ENCODE results near the gene RERE.
A peak's percentile ranks its signal among the peaks of the same experiment; 100 is the strongest.

RERE gene

GRCh38 chr1:8430476-8430875 lies 387.0 kb downstream of the RERE start:
- H3K4me3 ChIP-seq (ENCODE audit: low read depth in 1 of 2, low read length in 2 of 2): no peak overlapping the region
- H3K9ac ChIP-seq (ENCODE audit: low read depth, low read length): no peak overlapping the region
- H3K9me3 ChIP-seq (ENCODE audit: insufficient read depth, low read length, severe bottlenecking): no peaks in the 10 kb centered on the region
- 0 out of 2 replicates have a peak overlapping the region, but pooled peaks have one; percentile 31 for H3K4me2 ChIP-seq (ENCODE audit: insufficient read depth, low read length)
- peaks cover 46% of the 10 kb centered on the region for H3K4me1 ChIP-seq (ENCODE audit: insufficient read depth, low read length)
- peak overlapping the region; percentile 13 for H3K27ac ChIP-seq (ENCODE audit: low read length)
- H4K20me1 ChIP-seq (ENCODE audit: insufficient read depth, low read length): peaks cover 28% of the 10 kb centered on the region
- no peaks in the 10 kb centered on the region for H3K36me3 ChIP-seq (ENCODE audit: insufficient read depth, low read length)
- TF ChIP-seq EZH2 (IDR thresholded peaks at IDR 0.05; ENCODE audit: borderline replicate concordance, low read depth, low read length, severe bottlenecking) (no peak), CTCF (IDR thresholded peaks at IDR 0.05; ENCODE audit: borderline replicate concordance, extremely low read depth, low read length, poor library complexity, severe bottlenecking) (no peak)
- DNase-seq (no peak), ATAC-seq (ENCODE audit: insufficient read depth, low read depth) (peak; percentile 22; the same call in 1 of the 3 replicates)
- no peaks in the 10 kb centered on the region for H3K79me2 ChIP-seq (ENCODE audit: insufficient read depth, low read length)
- no peak overlapping the region for H2AFZ ChIP-seq (ENCODE audit: low read depth, low read length)
- no peaks in the 10 kb centered on the region for H3K27me3 ChIP-seq (ENCODE audit: insufficient read depth, low read length, poor library complexity)

DNA sequence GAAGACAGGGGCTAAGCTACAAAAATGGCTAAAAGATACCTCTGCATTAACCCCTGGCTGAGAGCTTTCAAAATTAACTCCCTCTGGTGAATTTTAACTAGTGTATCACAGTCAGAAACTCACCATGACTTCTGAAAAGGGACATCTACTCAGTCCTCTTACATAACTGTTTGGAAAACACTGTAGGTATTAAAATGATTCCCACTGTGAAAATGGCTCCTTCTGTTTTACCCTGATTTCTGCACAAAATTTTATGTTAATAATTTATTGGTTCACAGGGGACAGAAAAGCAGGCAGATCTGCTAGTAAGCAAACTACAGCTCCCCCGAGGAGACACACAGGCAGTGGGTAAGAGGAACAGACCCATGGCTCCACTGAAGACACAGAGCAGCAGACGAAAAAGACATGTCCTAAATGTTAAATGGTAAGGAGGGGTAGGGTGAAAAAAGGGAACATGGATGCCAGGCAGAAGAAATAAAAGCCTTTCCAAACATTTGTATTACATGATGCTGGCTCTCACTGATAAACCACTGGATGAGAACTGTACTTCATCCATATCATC lies 387.8 kb downstream of the RERE start:
- Histone ChIP-seq H3K79me2 (ENCODE audit: insufficient read depth, low read length) (no peaks in the 10 kb centered on the region), H2AFZ (ENCODE audit: low read depth, low read length) (no peak overlapping the region), H3K4me2 (ENCODE audit: insufficient read depth, low read length) (no peak overlapping the region), H3K4me1 (ENCODE audit: insufficient read depth, low read length) (peaks cover 50% of the 10 kb centered on the region), H3K27me3 (ENCODE audit: insufficient read depth, low read length, poor library complexity) (no peaks in the 10 kb centered on the region), H3K9me3 (ENCODE audit: insufficient read depth, low read length, severe bottlenecking) (no peaks in the 10 kb centered on the region), H3K4me3 (ENCODE audit: low read depth in 1 of 2, low read length in 2 of 2) (no peak overlapping the region), H3K27ac (ENCODE audit: low read length) (no peak overlapping the region), H3K9ac (ENCODE audit: low read depth, low read length) (no peak overlapping the region), H4K20me1 (ENCODE audit: insufficient read depth, low read length) (peaks cover 37% of the 10 kb centered on the region), H3K36me3 (ENCODE audit: insufficient read depth, low read length) (no peaks in the 10 kb centered on the region)
- no peak for TF ChIP-seq EZH2 (IDR thresholded peaks at IDR 0.05; ENCODE audit: borderline replicate concordance, low read depth, low read length, severe bottlenecking)
- TF ChIP-seq CTCF (IDR thresholded peaks at IDR 0.05; ENCODE audit: borderline replicate concordance, extremely low read depth, low read length, poor library complexity, severe bottlenecking): no peak
- DNase-seq (no peak), ATAC-seq (ENCODE audit: insufficient read depth, low read depth) (no peak)

- Histone ChIP-seq H3K4me3 (ENCODE audit: low read depth in 1 of 2, low read length in 2 of 2) (no peak overlapping the region), H3K36me3 (ENCODE audit: insufficient read depth, low read length) (no peaks in the 10 kb centered on the region), H3K4me2 (ENCODE audit: insufficient read depth, low read length) (no peak overlapping the region), H4K20me1 (ENCODE audit: insufficient read depth, low read length) (peaks cover 36% of the 10 kb centered on the region), H3K9ac (ENCODE audit: low read depth, low read length) (no peak overlapping the region), H3K4me1 (ENCODE audit: insufficient read depth, low read length) (peaks cover 58% of the 10 kb centered on the region), H3K27ac (ENCODE audit: low read length) (no peak overlapping the region), H3K9me3 (ENCODE audit: insufficient read depth, low read length, severe bottlenecking) (no peaks in the 10 kb centered on the region), H2AFZ (ENCODE audit: low read depth, low read length) (no peak overlapping the region), H3K79me2 (ENCODE audit: insufficient read depth, low read length) (no peaks in the 10 kb centered on the region), H3K27me3 (ENCODE audit: insufficient read depth, low read length, poor library complexity) (peaks cover 4% of the 10 kb centered on the region)
- DNase-seq (no peak), ATAC-seq (ENCODE audit: insufficient read depth, low read depth) (no peak)
- TF ChIP-seq EZH2 (IDR thresholded peaks at IDR 0.05; ENCODE audit: borderline replicate concordance, low read depth, low read length, severe bottlenecking) (no peak), CTCF (IDR thresholded peaks at IDR 0.05; ENCODE audit: borderline replicate concordance, extremely low read depth, low read length, poor library complexity, severe bottlenecking) (no peak)
These were observed 389.0 kb downstream of the RERE start for GRCh38 chr1:8428441-8428840.
